Measurements from ENCODE around the gene C6orf120. TPM values are rescaled to one million over a fixed set of nuclear protein-coding genes. Genes with fewer than 3 reads are reported as not detected.

The C6orf120 gene
- total RNA-seq, 3 donors from 2014 or later (not counting 1 experiment from before 2014, with no cell fraction given): 13.9 to 17.3 (median 16.6) TPM

GRCh38 chr6:169701311-169701953 is 494 bp upstream of the C6orf120 start:
- Mint-ChIP-seq H3K4me3 (peak overlapping the region; percentile 92), H3K4me1 (peaks cover 20 to 45% of the 10 kb centered on the region in 2 donors), H3K36me3 (no peaks in the 10 kb centered on the region), H3K27ac (peak overlapping the region; percentile 91 to 94), H3K9me3 (no peaks in the 10 kb centered on the region), H3K27me3 (ENCODE audit: low read depth in 2 of 2) (no peaks in the 10 kb centered on the region)
- Histone ChIP-seq H3K4me3 (ENCODE audit: low read length) (peak overlapping the region; percentile 76), H3K9me3 (ENCODE audit: control insufficient read depth, insufficient read depth, low read length) (no peaks in the 10 kb centered on the region), H3K27ac (ENCODE audit: low read length) (peak overlapping the region; percentile 84), H3K27me3 (ENCODE audit: control insufficient read depth, insufficient read depth, low read length) (no peaks in the 10 kb centered on the region), H3K4me1 (ENCODE audit: control insufficient read depth, insufficient read depth, low read length) (peaks cover 11% of the 10 kb centered on the region), H3K36me3 (ENCODE audit: control insufficient read depth, insufficient read depth, low read length) (peaks cover 16% of the 10 kb centered on the region)
- ATAC-seq (peak; percentile 0 to 1 (median 1)), DNase-seq (no peak)
- intact Hi-C loops (cut with micrococcal nuclease): loop anchor here (1.0 to 10.0 kb wide), 3 partner anchors 46 to 851 kb away; partner anchors contain the start of genes PSMB1 and TBP
- under 1% methylated on average over 54 of the region's 54 CpGs for WGBS (ENCODE audit: insufficient coverage)
- TF ChIP-seq CTCF (IDR thresholded peaks at IDR 0.05): no peak

- no peaks in the 10 kb centered on the region for H3K27me3 ChIP-seq (ENCODE audit: control insufficient read depth, insufficient read depth, low read length)
- Mint-ChIP-seq H3K27me3 (ENCODE audit: low read depth in 2 of 2) (no peaks in the 10 kb centered on the region), H3K9me3 (no peaks in the 10 kb centered on the region), H3K36me3 (no peaks in the 10 kb centered on the region), H3K27ac (peak overlapping the region; percentile 91 to 94), H3K4me1 (peaks cover 17 to 42% of the 10 kb centered on the region in 2 donors), H3K4me3 (peak overlapping the region; percentile 91)
- no peak for DNase-seq
- H3K36me3 ChIP-seq (ENCODE audit: control insufficient read depth, insufficient read depth, low read length): peaks cover 16% of the 10 kb centered on the region
- TF ChIP-seq CTCF (IDR thresholded peaks at IDR 0.05): no peak
- H3K27ac ChIP-seq (ENCODE audit: low read length): peak overlapping the region; percentile 84
- ATAC-seq: peak in 1 of 3 donors; percentile 2
- intact Hi-C loops (cut with micrococcal nuclease): loop anchor here (1.0 to 10.0 kb wide), 5 partner anchors 20 to 881 kb away; partner anchors contain the start of genes DYNLT2, ERMARD, PDCD2 and PSMB1
- WGBS (ENCODE audit: insufficient coverage): 6% methylated on average over 21 of the region's 22 CpGs
- no peaks in the 10 kb centered on the region for H3K9me3 ChIP-seq (ENCODE audit: control insufficient read depth, insufficient read depth, low read length)
- H3K4me3 ChIP-seq (ENCODE audit: low read length): peak overlapping the region; percentile 76
- H3K4me1 ChIP-seq (ENCODE audit: control insufficient read depth, insufficient read depth, low read length): peaks cover 11% of the 10 kb centered on the region
Observed at GRCh38 chr6:169702840-169703246, 917 bp downstream of the C6orf120 start.

GRCh38 chr6:169707772-169708171 is 5.8 kb downstream of the C6orf120 start:
- Mint-ChIP-seq H3K27ac (peak overlapping the region in 1 of 2 donors; percentile 13), H3K9me3 (no peaks in the 10 kb centered on the region), H3K4me3 (no peak overlapping the region), H3K27me3 (ENCODE audit: low read depth in 2 of 2) (no peaks in the 10 kb centered on the region), H3K4me1 (peaks cover 13 to 22% of the 10 kb centered on the region in 2 donors), H3K36me3 (no peaks in the 10 kb centered on the region)
- intact Hi-C loops (cut with micrococcal nuclease): loop anchor here (10.0 kb wide), 1 partner anchor 833 kb away; no protein-coding TSS in a partner anchor
- no CpG with 5 or more reads among the region's 2 CpGs for WGBS (ENCODE audit: insufficient coverage)
- Histone ChIP-seq H3K4me1 (ENCODE audit: control insufficient read depth, insufficient read depth, low read length) (peaks cover 4% of the 10 kb centered on the region), H3K27ac (ENCODE audit: low read length) (no peak overlapping the region), H3K27me3 (ENCODE audit: control insufficient read depth, insufficient read depth, low read length) (no peaks in the 10 kb centered on the region), H3K36me3 (ENCODE audit: control insufficient read depth, insufficient read depth, low read length) (peaks cover 45% of the 10 kb centered on the region), H3K4me3 (ENCODE audit: low read length) (no peak overlapping the region), H3K9me3 (ENCODE audit: control insufficient read depth, insufficient read depth, low read length) (no peaks in the 10 kb centered on the region)
- DNase-seq (no peak), ATAC-seq (no peak)
- TF ChIP-seq CTCF (IDR thresholded peaks at IDR 0.05): no peak

All from natural killer cell (primary cell).